GM18505 (cell line): ENCODE measurements around the gene CXCL11.
A peak's percentile ranks its signal among the peaks of the same experiment; 100 is the strongest.

ENCODE experiments used
- ATAC-seq: cut with Tn5 transposase; IDR thresholded peaks from one replicate; pipeline ENCODE4 v1.9.1; 2021; ENCODE audit not compliant: unreplicated experiment
- POLR2A ChIP-seq: IDR thresholded peaks from 4 replicates; pipeline ENCODE4 v1.6.1; 2011; ENCODE audit warnings: borderline replicate concordance; ENCODE audit not compliant: insufficient read depth, insufficient read length; ENCODE audit errors: extremely low read depth

CXCL11 gene

DNA sequence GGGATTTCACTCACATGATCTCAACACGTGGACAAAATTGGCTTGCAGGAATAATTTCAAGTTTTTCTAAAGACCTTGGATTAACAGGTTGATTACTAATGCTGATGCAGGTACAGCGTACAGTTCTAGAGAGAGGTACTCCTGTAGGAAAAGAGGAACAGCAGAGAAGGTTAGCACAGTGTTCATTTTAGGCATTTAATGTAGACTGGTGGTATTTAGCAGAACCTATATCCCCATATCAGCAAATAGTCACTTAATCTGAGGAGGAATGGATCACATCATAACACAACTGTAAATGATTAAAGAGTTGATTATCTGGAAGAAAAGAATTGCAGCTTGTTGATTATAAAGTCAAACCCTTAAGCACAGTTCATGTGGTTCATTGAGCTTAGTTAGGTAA, 13.2 kb downstream of the CXCL11 start:
- no peak for ATAC-seq

GRCh38 chr4:76022031-76022430, 13.8 kb downstream of the CXCL11 start:
- TF ChIP-seq POLR2A = no peak
- ATAC-seq = no peak

More for the DNA sequence above, 13.2 kb downstream of the CXCL11 start:
- no peak for TF ChIP-seq POLR2A

GRCh38 chr4:76017056-76017686, 18.7 kb downstream of the CXCL11 start:
- ATAC-seq = no peak
- no peak for TF ChIP-seq POLR2A

- TF ChIP-seq POLR2A = no peak
- peak; percentile 68 for ATAC-seq
These were observed 19.5 kb downstream of the CXCL11 start for GRCh38 chr4:76016393-76016792.

DNA sequence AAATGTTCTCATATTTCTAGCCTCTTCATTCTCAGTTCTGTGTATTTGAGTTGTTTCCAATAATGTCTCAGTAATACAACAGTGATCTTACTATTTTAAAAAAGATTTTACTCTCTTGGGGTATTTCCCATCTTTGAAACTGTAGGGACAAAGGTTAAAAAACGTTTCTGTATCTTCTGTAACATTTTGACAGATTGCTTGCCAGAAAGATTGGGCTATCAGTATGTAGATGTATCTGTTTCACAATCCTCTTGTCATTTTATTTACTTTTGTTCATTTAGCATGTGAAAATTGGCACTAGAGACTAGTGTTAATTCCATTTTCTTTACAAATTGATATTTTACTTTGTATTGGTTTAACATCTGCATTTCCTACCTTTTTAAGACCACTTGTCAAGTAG, 22.3 kb downstream of the CXCL11 start:
- ATAC-seq = no peak
- no peak for TF ChIP-seq POLR2A

GRCh38 chr4:76012388-76012801, 23.5 kb downstream of the CXCL11 start:
- ATAC-seq = peak; percentile 1
- no peak for TF ChIP-seq POLR2A

DNA sequence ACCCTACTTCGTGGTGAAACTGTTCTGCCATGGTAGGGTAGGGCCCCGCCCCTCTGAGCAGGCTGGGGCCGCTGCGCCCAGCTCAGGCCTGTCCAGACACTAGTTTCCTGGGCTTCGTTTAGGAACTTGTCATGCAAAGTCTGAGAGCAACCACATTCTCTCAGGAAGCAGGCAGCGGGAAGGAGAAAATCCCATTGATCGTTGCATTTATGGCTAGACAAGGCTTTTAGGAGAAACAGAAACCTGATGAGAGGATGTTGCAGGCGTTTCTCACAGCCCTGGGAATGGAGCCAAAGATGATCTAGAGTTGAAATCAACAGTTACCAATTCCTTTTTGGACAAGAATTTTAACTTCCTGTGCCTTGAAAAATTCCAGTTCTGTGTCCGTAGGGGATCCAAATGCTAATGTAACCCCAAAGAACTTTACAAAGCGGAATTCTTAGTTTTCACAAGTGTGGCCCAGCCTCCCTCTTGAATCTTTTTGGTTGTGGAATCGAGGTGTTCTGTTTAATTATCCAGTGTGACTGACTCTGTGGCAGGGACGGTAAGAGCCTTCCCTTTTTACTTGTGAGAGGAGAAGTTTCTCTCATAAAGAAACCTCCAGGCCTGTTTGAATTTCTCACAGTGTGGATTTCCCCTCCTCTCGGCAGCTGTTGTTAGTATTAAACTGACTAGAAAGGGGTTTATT, 24.0 kb downstream of the CXCL11 start:
- ATAC-seq = peak; percentile 55
- no peak for TF ChIP-seq POLR2A

- no peak for ATAC-seq
- no peak for TF ChIP-seq POLR2A
These were observed 24.7 kb downstream of the CXCL11 start for GRCh38 chr4:76011018-76011670.

DNA sequence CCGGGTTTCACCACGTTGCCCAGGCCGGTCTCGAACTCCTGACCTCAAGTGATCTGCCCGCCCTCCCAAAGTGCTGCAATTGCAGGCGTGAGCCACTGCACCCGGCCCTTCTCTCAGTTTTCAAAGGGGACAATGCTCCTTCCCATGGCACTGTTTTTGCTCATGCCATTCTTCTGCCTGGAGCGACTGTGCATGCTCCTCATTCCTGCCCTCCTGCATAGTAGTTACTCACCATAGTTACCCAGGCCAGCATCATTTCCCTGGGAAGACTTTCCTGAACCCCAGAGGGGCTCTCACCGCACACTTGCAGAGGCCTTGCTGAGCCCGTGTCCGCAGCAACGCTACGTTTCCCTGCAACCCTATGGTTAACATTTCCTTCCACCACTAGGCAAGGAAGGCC, 25.3 kb downstream of the CXCL11 start:
- ATAC-seq = no peak
- TF ChIP-seq POLR2A = no peak

DNA sequence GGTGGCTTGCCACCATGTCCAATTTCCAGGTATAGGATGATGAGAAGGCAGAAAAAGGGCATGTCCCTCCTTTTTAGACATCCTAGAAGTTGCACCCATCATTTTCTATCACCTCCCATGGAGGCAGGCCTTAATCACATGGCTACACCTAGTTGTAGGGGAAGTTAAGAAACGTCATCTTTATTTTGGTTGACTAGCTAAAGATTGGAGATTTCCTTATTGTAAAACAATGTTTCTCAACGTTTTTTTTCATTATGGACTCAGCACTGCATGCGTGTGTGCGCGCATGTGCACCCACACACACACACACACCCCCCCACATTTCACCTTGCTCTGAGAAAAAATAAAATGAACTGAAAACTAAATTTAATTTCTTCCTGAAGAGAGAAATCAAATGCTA, 26.6 kb downstream of the CXCL11 start:
- no peak for TF ChIP-seq POLR2A
- ATAC-seq = no peak

DNA sequence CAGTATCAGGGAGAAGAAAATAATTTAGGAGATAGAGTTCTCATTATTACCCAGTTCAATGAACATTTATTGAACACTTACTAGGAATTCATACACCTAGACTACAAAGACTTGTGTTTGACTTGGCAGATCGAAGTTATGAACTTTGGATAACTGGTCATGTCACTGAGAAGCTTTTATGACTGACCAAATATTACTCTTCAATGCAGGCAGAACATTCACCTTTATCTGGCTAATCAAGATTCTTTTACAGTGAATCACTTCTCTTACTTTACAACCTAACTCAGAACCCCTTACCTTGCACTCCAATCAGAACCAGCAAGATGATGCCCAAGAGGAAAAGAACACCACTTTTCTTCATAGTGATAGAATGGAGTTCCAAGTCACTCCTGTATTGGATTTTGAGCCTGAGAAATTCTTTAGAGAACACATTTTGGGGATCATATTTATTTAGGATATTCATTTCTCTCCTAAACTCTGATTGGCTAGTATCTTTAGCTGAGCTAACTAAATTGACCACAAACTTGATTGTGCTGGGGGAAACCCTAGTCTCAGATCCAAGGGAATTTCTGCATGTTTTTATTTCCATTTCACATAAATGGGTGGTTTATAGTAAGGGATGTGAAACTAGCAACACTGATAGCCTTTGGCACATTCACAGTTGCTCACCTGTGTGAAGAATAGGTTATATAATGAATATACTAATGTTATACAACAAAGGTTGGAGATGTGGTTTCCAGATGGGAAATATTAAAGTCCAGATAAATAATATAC, 28.6 kb downstream of the CXCL11 start, which contains the start of gene CXCL9:
Gene CXCL9 (minus strand): TSS at position 421 of the 774 bp plus-strand sequence. CDS start 60 bp downstream, at position 361.
- no peak for TF ChIP-seq POLR2A
- ATAC-seq = no peak

GRCh38 chr4:76003620-76004019, 32.2 kb downstream of the CXCL11 start:
- ATAC-seq = no peak
- no peak for TF ChIP-seq POLR2A

- TF ChIP-seq POLR2A = no peak
These were observed 32.8 kb downstream of the CXCL11 start for GRCh38 chr4:76003035-76003434.

More at GRCh38 chr4:76003035-76003434, 32.8 kb downstream of the CXCL11 start:
- ATAC-seq = no peak
